GM12878 (cell line): ENCODE data around the gene TMEM232. TPM values are rescaled to one million over a fixed set of nuclear protein-coding genes. Genes with fewer than 3 reads are reported as not detected.

Experiments used
- ATAC-seq: fragments of 200-7000 bp; cut with Tn5 transposase; 3 replicates; pipeline ENCODE4 v1.9.1; 2020; ENCODE audit warnings: mild to moderate bottlenecking, moderate library complexity
- BruUV-seq: library from RNA; stranded (reverse); fragments of 400-500 nt; replicated peaks from 2 replicates; lab custom pipeline; 2021; lab: Mats Ljungman, UMichigan
- CTCF ChIA-PET: fragments of 300-600 bp; sonication (Branson Sonifier 250); formaldehyde crosslinking; extraction: SDS; loops from one replicate; lab custom pipeline; 2021; ENCODE audit warnings: inconsistent platforms; lab: Yijun Ruan, JAX
- POLR2A ChIA-PET: fragments of 350-600 bp; formaldehyde crosslinking; extraction: SDS; loops from one replicate; lab custom pipeline; 2021; ENCODE audit warnings: inconsistent platforms; lab: Charles Lee
- RAD21 ChIA-PET: fragments of 300-600 bp; sonication (Branson Sonifier 250); formaldehyde crosslinking; loops from one replicate; lab custom pipeline; 2023; ENCODE audit warnings: antibody characterized with exemption; ENCODE audit not compliant: unreplicated experiment; lab: Charles Lee
- SMC1A ChIA-PET: fragments of 300-600 bp; sonication (Branson Sonifier 250); formaldehyde crosslinking; loops from one replicate; lab custom pipeline; 2023; ENCODE audit not compliant: unreplicated experiment, uncharacterized antibody; lab: Charles Lee
- DNase-seq: peaks from one replicate; pipeline ENCODE4 v3.0.0-alpha.2; 2011; ENCODE audit warnings: low read depth, low spot score
- FAIRE-seq: peaks from 3 replicates; lab custom pipeline; 2011; peaks lifted over from hg19 to GRCh38; lab: Jason Lieb, UNC
- H2AFZ ChIP-seq: 2 replicates; pipeline ENCODE4 v1.6.0; 2011; ENCODE audit warnings: low read depth, low read length, control low read depth; ENCODE audit not compliant: control insufficient read depth
- H3K27ac ChIP-seq: 2 replicates; pipeline ENCODE4 v1.5.1; 2011; ENCODE audit warnings: control low read depth; ENCODE audit not compliant: control insufficient read depth, insufficient read depth
- H3K27me3 ChIP-seq, 2 experiments: replicated peaks in 1 of 2; 2 replicates each; pipeline versions ENCODE4 v1.6.0 to v1.6.1; 2011; ENCODE audit warnings: low read length in 1 of 2; ENCODE audit not compliant: control insufficient read depth in 2 of 2, insufficient read depth in 2 of 2
- H3K36me3 ChIP-seq, 2 experiments: 2 replicates each; pipeline ENCODE4 v1.5.1; 2011; ENCODE audit warnings: low read length in 1 of 2; ENCODE audit not compliant: control insufficient read depth in 2 of 2, insufficient read depth in 2 of 2
- H3K4me1 ChIP-seq: 2 replicates; pipeline ENCODE4 v1.6.1; 2011; ENCODE audit warnings: mild to moderate bottlenecking, low read length, moderate library complexity, mixed read lengths; ENCODE audit not compliant: control insufficient read depth, insufficient read depth
- H3K4me2 ChIP-seq: 2 replicates; pipeline ENCODE4 v1.6.0; 2011; ENCODE audit warnings: control low read depth; ENCODE audit not compliant: control insufficient read depth, insufficient read depth
- H3K4me3 ChIP-seq: fragments of 200-600 bp; sonication (generic); 2 replicates; pipeline ENCODE4 v1.5.1; 2016
- H3K79me2 ChIP-seq: 2 replicates; pipeline ENCODE4 v1.6.0; 2011; ENCODE audit warnings: low read length; ENCODE audit not compliant: control insufficient read depth, insufficient read depth
- H3K9ac ChIP-seq: 2 replicates; pipeline ENCODE4 v1.8.0; 2011; ENCODE audit warnings: low read length, control low read depth, mixed read lengths; ENCODE audit not compliant: control insufficient read depth, insufficient read depth
- H3K9me3 ChIP-seq: replicated peaks from 3 replicates; pipeline ENCODE4 v1.5.1; 2011; ENCODE audit warnings: mild to moderate bottlenecking, low read length; ENCODE audit not compliant: control insufficient read depth, insufficient read depth
- H4K20me1 ChIP-seq: 2 replicates; pipeline ENCODE4 v1.6.0; 2011; ENCODE audit not compliant: control insufficient read depth, insufficient read depth
- CTCF ChIP-seq, 3 experiments: IDR thresholded peaks in 2 of 3; conservative IDR thresholded peaks in 1 of 3; 2 replicates each; pipeline ENCODE4 v1.5.1; 2011; ENCODE audit warnings: low read depth in 3 of 3, low read length in 3 of 3, mild to moderate bottlenecking in 3 of 3, control low read depth in 2 of 3, moderate library complexity in 2 of 3, inconsistent platforms in 1 of 3, mixed read lengths in 1 of 3; ENCODE audit not compliant: control insufficient read depth in 2 of 3, insufficient read depth in 1 of 3; ENCODE audit errors: extremely low read depth in 1 of 3
- E2F4 ChIP-seq: IDR thresholded peaks from 2 replicates; pipeline ENCODE4 v1.6.1; 2012; ENCODE audit warnings: low read depth, low read length, improper control_type of control experiment
- RAD21 ChIP-seq: IDR thresholded peaks from 2 replicates; pipeline ENCODE4 v1.6.1; 2011; ENCODE audit warnings: mild to moderate bottlenecking, low read depth, low read length, moderate library complexity; ENCODE audit not compliant: insufficient read depth
- SMC3 ChIP-seq: IDR thresholded peaks from 2 replicates; pipeline ENCODE4 v1.6.1; 2011; ENCODE audit warnings: low read length, improper control_type of control experiment, borderline replicate concordance
- SREBF2 ChIP-seq: IDR thresholded peaks from 2 replicates; pipeline ENCODE4 v1.6.1; 2012; ENCODE audit warnings: mild to moderate bottlenecking, low read length
- WGBS: methylation state at CpG from one replicate; pipeline ENCODE4 v1.1.6; 2016; ENCODE audit warnings: low lambda C conversion rate; ENCODE audit not compliant: insufficient replicate concordance, insufficient coverage; ENCODE audit errors: missing lambda C conversion rate; 5-methylcytosine and 5-hydroxymethylcytosine counted together
- in situ Hi-C: fragments of 300-500 bp; cut with MboI; formaldehyde crosslinking; loops from 9 replicates; pipeline ENCODE4 v1.14.3; 2018; ENCODE audit warnings: mixed read lengths
- intact Hi-C: fragments of 100-400 bp; cut with micrococcal nuclease; formaldehyde crosslinking; loops from one replicate; pipeline ENCODE4 v1.14.2; 2022; ENCODE audit not compliant: unreplicated experiment
- polyA plus RNA-seq, 11 experiments: library from polyadenylated mRNA; depleted of rRNA in 4 of 11; unstranded in 6 of 11; stranded (reverse) in 5 of 11; fragments of >200 nt; fragmentation: Nextera tagmentation in 4 of 11; fragmentation: Illumina TruSeq in 1 of 11; extraction: Ambion mirVana in 4 of 11; extraction: Trizol in 1 of 11; gene quantifications; 1 replicate in 1 of 11; 2 replicates in 10 of 11; pipeline versions ENCODE4 v1.2.1 to v1.2.3, GENCODE V29; 2011 to 2016; ENCODE audit warnings: inconsistent platforms in 2 of 11, missing spikeins in 2 of 11, low read depth in 1 of 11
- total RNA-seq, 4 experiments: library from RNA; depleted of rRNA in 3 of 4; stranded (reverse); fragments of >200 nt in 3 of 4; fragmentation: Illumina TruSeq in 1 of 4; extraction: Trizol in 1 of 4; gene quantifications; 2 replicates each; pipeline versions ENCODE4 v1.2.1 to v1.2.3, GENCODE V29; 2013 to 2021

TMEM232 gene
- total and polyA plus RNA-seq, 10 of the 15 experiments (the other 5 are each of a cell fraction or from before 2014, with no cell fraction given), result 0.29 to 1.3 (median 0.91) TPM

- no peaks in the 10 kb centered on the region for H3K36me3 ChIP-seq
- FAIRE-seq (peak; percentile 56), ATAC-seq (no peak), DNase-seq (no peak)
- H2AFZ ChIP-seq, result no peak overlapping the region
- no peaks in the 10 kb centered on the region for H3K9me3 ChIP-seq
- ChIA-PET SMC1A (interaction anchor here (0.5 to 2.4 kb wide), 5 partner anchors 15 to 937 kb away, joined by 3 to 7 read pairs (median 5); no protein-coding TSS in a partner anchor), RAD21 (no interaction called here), CTCF (interaction anchor here (0.6 to 1.9 kb wide), 9 partner anchors 8 to 937 kb away, joined by 3 to 12 read pairs (median 3); no protein-coding TSS in a partner anchor), POLR2A (no interaction called here)
- no peaks in the 10 kb centered on the region for H4K20me1 ChIP-seq
- 2% methylated on average over 2 of the region's 2 CpGs for WGBS
- H3K27me3 ChIP-seq, result no peaks in the 10 kb centered on the region
- H3K79me2 ChIP-seq, result no peaks in the 10 kb centered on the region
- in situ Hi-C loops, result no loop called here
- no peak overlapping the region for H3K4me2 ChIP-seq
- TF ChIP-seq E2F4 (no peak), SMC3 (peak; percentile 24; the same call in 1 of the 2 replicates), RAD21 (0 out of 2 replicates have a peak, but pooled peaks have one; percentile 17), CTCF (IDR thresholded peaks at IDR 0.05 in 2 of 3, conservative IDR thresholded peaks at IDR 0.05 in 1 of 3; ENCODE audit: control insufficient read depth in 2 of 3, extremely low read depth in 1 of 3, insufficient read depth in 1 of 3, low read depth in 3 of 3, low read length in 3 of 3) (peak in 1 of 3 experiments; percentile 24; a peak in 2 of 6 replicates), SREBF2 (no peak)
- no peak overlapping the region for H3K27ac ChIP-seq
- no peak overlapping the region for H3K4me3 ChIP-seq
- H3K4me1 ChIP-seq, result no peaks in the 10 kb centered on the region
- no TSS peak for BruUV-seq
- intact Hi-C loops, result loop anchor here (5.0 kb wide), 1 partner anchor 183 kb away; no protein-coding TSS in a partner anchor
- H3K9ac ChIP-seq, result no peak overlapping the region
Measured at GRCh38 chr5:110625376-110625999, 101.0 kb downstream of the TMEM232 start.
